ENCODE results near the gene GPR132. TPM values are rescaled to one million over a fixed set of nuclear protein-coding genes. Genes with fewer than 3 reads are reported as not detected.

The GPR132 gene
- total and polyA plus RNA-seq, 9 of the 15 experiments (the other 6 are each of a cell fraction or from before 2014, with no cell fraction given), result 0.01 to 1.1 (median 0.25) TPM; not detected in 1

GRCh38 chr14:105045710-105046326, 19.4 kb downstream of the GPR132 start (continued):
- TF ChIP-seq, protein P1, sequence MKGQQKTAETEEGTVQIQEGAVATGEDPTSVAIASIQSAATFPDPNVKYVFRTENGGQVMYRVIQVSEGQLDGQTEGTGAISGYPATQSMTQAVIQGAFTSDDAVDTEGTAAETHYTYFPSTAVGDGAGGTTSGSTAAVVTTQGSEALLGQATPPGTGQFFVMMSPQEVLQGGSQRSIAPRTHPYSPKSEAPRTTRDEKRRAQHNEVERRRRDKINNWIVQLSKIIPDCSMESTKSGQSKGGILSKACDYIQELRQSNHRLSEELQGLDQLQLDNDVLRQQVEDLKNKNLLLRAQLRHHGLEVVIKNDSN (CRISPR knock-in tag; IDR thresholded peaks at IDR 0.05), result no peak
- TF ChIP-seq MEF2A (IDR thresholded peaks at IDR 0.05; ENCODE audit: control insufficient read depth, low read depth, low read length) (no peak), SP1 (CRISPR knock-in tag; IDR thresholded peaks at IDR 0.05) (no peak), DIDO1 (tag; IDR thresholded peaks at IDR 0.05; ENCODE audit: low read depth) (no peak), SETDB1 (IDR thresholded peaks at IDR 0.05; ENCODE audit: low read length) (no peak), FIP1L1 (IDR thresholded peaks at IDR 0.05; ENCODE audit: low read depth, low read length, poor library complexity, severe bottlenecking) (peak; percentile 66), EZH2 (IDR thresholded peaks at IDR 0.05; ENCODE audit: borderline replicate concordance, low read depth, low read length) (no peak), ZNF124 (CRISPR knock-in tag; IDR thresholded peaks at IDR 0.05) (no peak), DEAF1 (CRISPR knock-in tag; IDR thresholded peaks at IDR 0.05) (peak; percentile 99), MCM3 (IDR thresholded peaks at IDR 0.05) (no peak), KLF10 (CRISPR knock-in tag; IDR thresholded peaks at IDR 0.05) (no peak), ZNF232 (CRISPR knock-in tag; IDR thresholded peaks at IDR 0.05) (no peak), PHF21A (IDR thresholded peaks at IDR 0.05; ENCODE audit: borderline replicate concordance, low read depth) (no peak), SRF (CRISPR knock-in tag; IDR thresholded peaks at IDR 0.05) (no peak), CBX8 (IDR thresholded peaks at IDR 0.05; ENCODE audit: borderline replicate concordance, extremely low read depth, low read depth, low read length, poor library complexity, severe bottlenecking) (no peak), TSC22D4 (tag; IDR thresholded peaks at IDR 0.05) (no peak), ZNF280A (IDR thresholded peaks at IDR 0.05; ENCODE audit: low read depth, partially characterized antibody) (no peak), TOE1 (IDR thresholded peaks at IDR 0.05; ENCODE audit: borderline replicate concordance) (no peak), TOE1 (CRISPR knock-in tag; IDR thresholded peaks at IDR 0.05; ENCODE audit: borderline replicate concordance, low read depth) (no peak)
- TF ChIP-seq, protein P2, sequence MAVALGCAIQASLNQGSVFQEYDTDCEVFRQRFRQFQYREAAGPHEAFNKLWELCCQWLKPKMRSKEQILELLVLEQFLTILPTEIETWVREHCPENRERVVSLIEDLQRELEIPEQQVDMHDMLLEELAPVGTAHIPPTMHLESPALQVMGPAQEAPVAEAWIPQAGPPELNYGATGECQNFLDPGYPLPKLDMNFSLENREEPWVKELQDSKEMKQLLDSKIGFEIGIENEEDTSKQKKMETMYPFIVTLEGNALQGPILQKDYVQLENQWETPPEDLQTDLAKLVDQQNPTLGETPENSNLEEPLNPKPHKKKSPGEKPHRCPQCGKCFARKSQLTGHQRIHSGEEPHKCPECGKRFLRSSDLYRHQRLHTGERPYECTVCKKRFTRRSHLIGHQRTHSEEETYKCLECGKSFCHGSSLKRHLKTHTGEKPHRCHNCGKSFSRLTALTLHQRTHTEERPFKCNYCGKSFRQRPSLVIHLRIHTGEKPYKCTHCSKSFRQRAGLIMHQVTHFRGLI (CRISPR knock-in tag; IDR thresholded peaks at IDR 0.05), result no peak
- TF ChIP-seq, protein P3, sequence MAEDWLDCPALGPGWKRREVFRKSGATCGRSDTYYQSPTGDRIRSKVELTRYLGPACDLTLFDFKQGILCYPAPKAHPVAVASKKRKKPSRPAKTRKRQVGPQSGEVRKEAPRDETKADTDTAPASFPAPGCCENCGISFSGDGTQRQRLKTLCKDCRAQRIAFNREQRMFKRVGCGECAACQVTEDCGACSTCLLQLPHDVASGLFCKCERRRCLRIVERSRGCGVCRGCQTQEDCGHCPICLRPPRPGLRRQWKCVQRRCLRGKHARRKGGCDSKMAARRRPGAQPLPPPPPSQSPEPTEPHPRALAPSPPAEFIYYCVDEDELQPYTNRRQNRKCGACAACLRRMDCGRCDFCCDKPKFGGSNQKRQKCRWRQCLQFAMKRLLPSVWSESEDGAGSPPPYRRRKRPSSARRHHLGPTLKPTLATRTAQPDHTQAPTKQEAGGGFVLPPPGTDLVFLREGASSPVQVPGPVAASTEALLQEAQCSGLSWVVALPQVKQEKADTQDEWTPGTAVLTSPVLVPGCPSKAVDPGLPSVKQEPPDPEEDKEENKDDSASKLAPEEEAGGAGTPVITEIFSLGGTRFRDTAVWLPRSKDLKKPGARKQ (CRISPR knock-in tag; IDR thresholded peaks at IDR 0.05), result no peak

Data from K562 (cell line).